DLD1 (cell line): ENCODE data around the gene B4GALT1.

Experiments used
- in situ Hi-C: cut with HindIII; loops from 2 replicates; pipeline ENCODE4 v1.10.0; 2017; ENCODE audit warnings: low sequenced_read_pairs

The B4GALT1 gene

GRCh38 chr9:33167084-33167971 is at the start of gene B4GALT1:
Gene B4GALT1 (minus strand): TSS chr9:33167336. CDS start chr9:33167169, 167 bp downstream.
- in situ Hi-C loops: no loop called here

GRCh38 chr9:33211695-33212393 is 44.7 kb upstream of the B4GALT1 start:
- in situ Hi-C loops: no loop called here

- in situ Hi-C loops: no loop called here
Measured at GRCh38 chr9:33210006-33210715, 43.0 kb upstream of the B4GALT1 start.

- in situ Hi-C loops: no loop called here
Measured at GRCh38 chr9:33209394-33209793, 42.3 kb upstream of the B4GALT1 start.

GRCh38 chr9:33202552-33203201 is 35.5 kb upstream of the B4GALT1 start:
- in situ Hi-C loops: no loop called here

GRCh38 chr9:33202018-33202417 is 34.9 kb upstream of the B4GALT1 start:
- in situ Hi-C loops: no loop called here

GRCh38 chr9:33198165-33198564 is 31.0 kb upstream of the B4GALT1 start:
- in situ Hi-C loops: no loop called here

GRCh38 chr9:33197279-33198152 is 30.4 kb upstream of the B4GALT1 start:
- in situ Hi-C loops: no loop called here

GRCh38 chr9:33196736-33197135 is 29.6 kb upstream of the B4GALT1 start:
- in situ Hi-C loops: no loop called here

- in situ Hi-C loops: no loop called here
Measured at GRCh38 chr9:33193818-33194217, 26.7 kb upstream of the B4GALT1 start.

GRCh38 chr9:33192493-33193255 is 25.5 kb upstream of the B4GALT1 start:
- in situ Hi-C loops: no loop called here

GRCh38 chr9:33190021-33190705 is 23.0 kb upstream of the B4GALT1 start:
- in situ Hi-C loops: no loop called here

- in situ Hi-C loops: no loop called here
Measured at GRCh38 chr9:33189331-33189791, 22.2 kb upstream of the B4GALT1 start.

GRCh38 chr9:33188711-33189110 is 21.6 kb upstream of the B4GALT1 start:
- in situ Hi-C loops: no loop called here

- in situ Hi-C loops: no loop called here
Measured at GRCh38 chr9:33187519-33188218, 20.5 kb upstream of the B4GALT1 start.

GRCh38 chr9:33186457-33187168 is 19.5 kb upstream of the B4GALT1 start:
- in situ Hi-C loops: no loop called here

GRCh38 chr9:33185858-33186257 is 18.7 kb upstream of the B4GALT1 start:
- in situ Hi-C loops: no loop called here
